SU-DHL-6 (cell line): ENCODE data around the gene KLHL17.

Experiments used
- H2AFZ ChIP-seq: fragments of 200-600 bp; sonication (generic); 2 replicates; pipeline ENCODE4 v1.6.1; 2014; ENCODE audit warnings: low read depth, mild to moderate bottlenecking, moderate library complexity, mixed read lengths, antibody characterized with exemption, low read length; ENCODE audit not compliant: severe bottlenecking
- H3F3A ChIP-seq: fragments of 200-600 bp; shearing (Covaris generic); 2 replicates; pipeline ENCODE4 v1.6.0; 2016; ENCODE audit warnings: antibody characterized with exemption, mild to moderate bottlenecking; ENCODE audit not compliant: insufficient read depth
- H3K27ac ChIP-seq: fragments of 200-600 bp; sonication (generic); 2 replicates; pipeline ENCODE4 v1.5.1; 2016; ENCODE audit warnings: low read depth, mild to moderate bottlenecking, low read length, moderate library complexity, mixed read lengths
- H3K27me3 ChIP-seq: fragments of 200-600 bp; sonication (generic), shearing (Covaris generic); 2 replicates; pipeline ENCODE4 v1.6.0; 2014; ENCODE audit warnings: mild to moderate bottlenecking, low read length
- H3K36me3 ChIP-seq: fragments of 200-600 bp; sonication (generic); 2 replicates; pipeline ENCODE4 v1.6.1; 2014; ENCODE audit warnings: mild to moderate bottlenecking, low read length, mixed read lengths
- H3K4me2 ChIP-seq: fragments of 300-600, 200-600 bp; shearing (Covaris generic), sonication (generic); 2 replicates; pipeline ENCODE4 v1.6.0; 2014; ENCODE audit warnings: low read length, low read depth, mild to moderate bottlenecking; ENCODE audit not compliant: poor library complexity, severe bottlenecking
- H3K4me3 ChIP-seq: fragments of 200-600 bp; sonication (generic); 2 replicates; pipeline ENCODE4 v1.5.1; 2014; ENCODE audit warnings: antibody characterized with exemption, low read length, mild to moderate bottlenecking, mixed read lengths; ENCODE audit not compliant: insufficient read depth, poor library complexity, severe bottlenecking
- H3K79me2 ChIP-seq: fragments of 200-600 bp; sonication (generic); 2 replicates; pipeline ENCODE4 v1.6.1; 2014; ENCODE audit warnings: mild to moderate bottlenecking, low read length, moderate library complexity; ENCODE audit not compliant: insufficient read depth
- H3K9ac ChIP-seq: fragments of 200-600 bp; sonication (generic); 2 replicates; pipeline ENCODE4 v1.7.0; 2014; ENCODE audit warnings: mild to moderate bottlenecking, low read length
- H3K9me2 ChIP-seq: fragments of 200-600 bp; sonication (generic); replicated peaks from 2 replicates; pipeline ENCODE4 v1.6.1; 2014; ENCODE audit warnings: low read length; ENCODE audit not compliant: insufficient read depth
- H3K9me3 ChIP-seq: fragments of 200-600 bp; sonication (generic); 2 replicates; pipeline ENCODE4 v1.6.1; 2014; ENCODE audit warnings: low read length, mixed read lengths; ENCODE audit not compliant: insufficient read depth
- H4K20me1 ChIP-seq: fragments of 200-600 bp; sonication (generic); 2 replicates; pipeline ENCODE4 v1.6.1; 2014; ENCODE audit warnings: low read depth, mild to moderate bottlenecking, antibody characterized with exemption, low read length, moderate library complexity, mixed read lengths
- EZH2phosphoT487 ChIP-seq: fragments of 200-600 bp; sonication (generic), shearing (Covaris generic); conservative IDR thresholded peaks from 2 replicates; pipeline ENCODE4 v1.6.1; 2018; ENCODE audit warnings: mild to moderate bottlenecking, antibody characterized with exemption, low read length, moderate library complexity, mixed read lengths
- TF ChIP-seq, protein P1 (sequence below): fragments of 200-600 bp; sonication (generic); IDR thresholded peaks from one replicate; pipeline ENCODE4 v1.5.1; 2017; ENCODE audit warnings: antibody characterized with exemption, mild to moderate bottlenecking, low read length, moderate library complexity; ENCODE audit not compliant: insufficient read depth, poor library complexity, severe bottlenecking

KLHL17 gene

GRCh38 chr1:960363-961131 lies at the start of gene KLHL17:
Gene KLHL17 (plus strand): TSS chr1:960584. CDS start chr1:960694, 110 bp downstream.
- H2AFZ ChIP-seq, result peak within 1 kb of the TSS; percentile 99
- no peaks in the 10 kb centered on the region for H3K9me2 ChIP-seq
- peak within 1 kb of the TSS; percentile 75 for H3K4me2 ChIP-seq
- H3K9me3 ChIP-seq, result no peaks in the 10 kb centered on the region
- H3K9ac ChIP-seq, result peak within 1 kb of the TSS; percentile 64
- no peaks in the 10 kb centered on the region for H3K36me3 ChIP-seq
- H3K79me2 ChIP-seq, result peaks cover 18% of the 10 kb centered on the region
- H3K27ac ChIP-seq, result no peak within 1 kb of the TSS
- no peaks in the 10 kb centered on the region for H3K27me3 ChIP-seq
- TF ChIP-seq, protein P1, sequence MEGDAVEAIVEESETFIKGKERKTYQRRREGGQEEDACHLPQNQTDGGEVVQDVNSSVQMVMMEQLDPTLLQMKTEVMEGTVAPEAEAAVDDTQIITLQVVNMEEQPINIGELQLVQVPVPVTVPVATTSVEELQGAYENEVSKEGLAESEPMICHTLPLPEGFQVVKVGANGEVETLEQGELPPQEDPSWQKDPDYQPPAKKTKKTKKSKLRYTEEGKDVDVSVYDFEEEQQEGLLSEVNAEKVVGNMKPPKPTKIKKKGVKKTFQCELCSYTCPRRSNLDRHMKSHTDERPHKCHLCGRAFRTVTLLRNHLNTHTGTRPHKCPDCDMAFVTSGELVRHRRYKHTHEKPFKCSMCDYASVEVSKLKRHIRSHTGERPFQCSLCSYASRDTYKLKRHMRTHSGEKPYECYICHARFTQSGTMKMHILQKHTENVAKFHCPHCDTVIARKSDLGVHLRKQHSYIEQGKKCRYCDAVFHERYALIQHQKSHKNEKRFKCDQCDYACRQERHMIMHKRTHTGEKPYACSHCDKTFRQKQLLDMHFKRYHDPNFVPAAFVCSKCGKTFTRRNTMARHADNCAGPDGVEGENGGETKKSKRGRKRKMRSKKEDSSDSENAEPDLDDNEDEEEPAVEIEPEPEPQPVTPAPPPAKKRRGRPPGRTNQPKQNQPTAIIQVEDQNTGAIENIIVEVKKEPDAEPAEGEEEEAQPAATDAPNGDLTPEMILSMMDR, result no peak
- TF ChIP-seq EZH2phosphoT487, result no peak
- no peaks in the 10 kb centered on the region for H4K20me1 ChIP-seq
- H3K4me3 ChIP-seq, result peak within 1 kb of the TSS; percentile 66
- H3F3A ChIP-seq, result no peaks in the 10 kb centered on the region

GRCh38 chr1:910881-911721 lies 49.3 kb upstream of the KLHL17 start:
- Histone ChIP-seq H3K9ac (no peak overlapping the region), H3K27me3 (no peaks in the 10 kb centered on the region), H4K20me1 (no peaks in the 10 kb centered on the region), H3K79me2 (no peaks in the 10 kb centered on the region), H3K27ac (no peak overlapping the region), H3F3A (no peaks in the 10 kb centered on the region), H3K36me3 (no peaks in the 10 kb centered on the region), H2AFZ (no peak overlapping the region), H3K9me2 (no peaks in the 10 kb centered on the region), H3K4me3 (no peak overlapping the region), H3K9me3 (no peaks in the 10 kb centered on the region), H3K4me2 (no peak overlapping the region)
- no peak for TF ChIP-seq EZH2phosphoT487
- TF ChIP-seq, protein P1, result no peak

- no peak overlapping the region for H3K9ac ChIP-seq
- H4K20me1 ChIP-seq, result no peaks in the 10 kb centered on the region
- no peak for TF ChIP-seq EZH2phosphoT487
- no peak overlapping the region for H3K27ac ChIP-seq
- no peaks in the 10 kb centered on the region for H3F3A ChIP-seq
- H3K4me2 ChIP-seq, result no peak overlapping the region
- H3K79me2 ChIP-seq, result no peaks in the 10 kb centered on the region
- H3K9me2 ChIP-seq, result no peaks in the 10 kb centered on the region
- H3K4me3 ChIP-seq, result no peak overlapping the region
- no peaks in the 10 kb centered on the region for H3K36me3 ChIP-seq
- no peaks in the 10 kb centered on the region for H3K27me3 ChIP-seq
- H3K9me3 ChIP-seq, result no peaks in the 10 kb centered on the region
- no peak overlapping the region for H2AFZ ChIP-seq
These were observed 48.3 kb upstream of the KLHL17 start for GRCh38 chr1:911875-912739.
